NCI-H774 (cell line): ENCODE results near the gene SPN.
"Not testable (repeated sequence)": the region's sequence is repeated elsewhere in the genome, so short reads cannot be mapped to it uniquely, and the experiment has no call there.

Source experiments
- DNase-seq: peaks from one replicate; lab custom pipeline; 2025; lab: John Stamatoyannopoulos, UW

SPN gene

DNA sequence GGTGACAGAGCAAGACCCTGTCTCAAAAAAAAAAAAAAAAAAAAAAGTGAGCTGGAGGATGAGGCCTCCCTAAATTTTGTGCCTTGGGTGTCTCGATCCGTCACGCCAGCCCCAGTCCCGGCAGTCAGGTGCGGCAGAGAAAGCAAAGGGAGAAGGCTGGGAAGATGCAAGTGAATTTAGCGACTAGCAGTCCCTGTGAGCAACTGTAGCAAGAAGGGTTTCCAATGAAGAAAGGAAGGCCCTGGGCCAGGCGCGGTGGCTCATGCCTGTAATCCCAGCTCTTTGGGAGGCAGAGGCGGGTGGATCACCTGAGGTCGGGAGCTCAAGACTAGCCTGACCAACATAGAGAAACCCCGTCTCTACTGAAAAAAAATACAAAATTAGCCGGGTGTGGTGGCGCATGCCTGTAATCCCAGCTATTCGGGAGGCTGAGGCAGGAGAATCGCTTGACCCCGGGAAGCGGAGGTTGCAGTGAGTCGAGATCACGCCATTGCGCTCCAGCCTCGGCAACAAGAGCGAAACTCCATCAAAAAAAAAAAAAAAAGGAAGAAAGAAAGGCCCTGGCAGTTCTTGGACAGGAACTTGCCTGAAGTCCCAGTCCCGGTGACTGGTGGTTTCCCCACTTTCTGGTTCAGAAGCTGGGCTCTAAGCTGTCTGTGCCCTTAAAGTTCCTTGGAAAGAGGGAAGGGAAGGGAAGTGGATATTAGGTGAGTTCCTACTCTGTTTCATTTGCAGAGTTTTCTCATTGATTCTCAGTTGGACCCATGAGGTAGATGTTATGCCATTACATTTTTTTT lies 14.1 kb downstream of the SPN start:
- no peak for DNase-seq

GRCh38 chr16:29678691-29679267 lies 15.7 kb downstream of the SPN start, which contains the start of gene QPRT:
Gene QPRT, plus strand, starts transcription at chr16:29679180. Its CDS starts 18 bp downstream, at chr16:29679198.
- DNase-seq, result no peak

GRCh38 chr16:29680180-29680598 lies 17.1 kb downstream of the SPN start:
- DNase-seq, result no peak

DNA sequence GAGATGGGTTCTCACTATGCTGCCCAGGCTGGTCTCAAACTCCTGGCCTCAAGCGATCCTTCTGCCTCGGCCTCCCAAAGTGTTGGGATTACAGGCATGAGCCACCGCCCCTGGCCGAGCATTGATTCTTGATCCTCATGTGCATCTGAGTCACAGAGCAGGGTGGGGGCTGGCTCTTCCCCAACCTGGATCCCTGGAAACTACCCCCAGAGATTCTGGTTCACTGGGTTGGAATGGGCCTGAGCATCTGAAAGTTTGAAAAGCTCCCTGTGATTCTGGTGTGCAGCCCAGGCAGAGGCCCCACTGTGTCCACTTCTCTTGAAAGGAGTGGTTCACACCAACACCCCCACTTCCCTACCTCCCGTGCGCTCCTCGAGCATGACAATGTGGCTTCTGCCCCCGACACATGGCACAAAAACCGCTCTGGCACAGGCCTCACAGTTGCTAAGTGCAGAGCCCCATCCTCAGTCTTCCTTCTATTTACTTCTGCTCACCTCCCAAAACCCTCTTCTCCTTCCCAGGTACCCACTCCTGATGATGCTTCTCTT lies 20.6 kb downstream of the SPN start:
- DNase-seq, result no peak

DNA sequence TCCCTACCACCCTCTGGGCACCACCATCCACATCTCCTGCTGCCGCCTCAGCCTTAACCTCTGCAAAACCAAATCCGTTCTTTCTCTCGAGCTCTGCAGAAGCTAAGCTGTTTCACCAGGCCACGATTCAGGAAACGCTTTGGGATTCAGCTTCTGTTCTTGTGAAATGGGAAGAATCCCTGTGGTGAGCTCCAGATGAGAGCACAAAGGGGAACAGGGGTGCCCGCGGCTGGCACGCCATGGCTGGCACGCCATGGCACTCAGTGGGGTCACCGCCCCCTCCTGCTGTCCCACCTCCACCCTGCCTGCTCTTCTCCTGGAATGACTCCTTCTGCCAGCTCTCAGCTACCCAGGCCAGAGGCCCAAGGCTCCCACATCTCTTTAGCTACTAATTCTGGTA lies 21.6 kb downstream of the SPN start:
- DNase-seq, result no peak

DNA sequence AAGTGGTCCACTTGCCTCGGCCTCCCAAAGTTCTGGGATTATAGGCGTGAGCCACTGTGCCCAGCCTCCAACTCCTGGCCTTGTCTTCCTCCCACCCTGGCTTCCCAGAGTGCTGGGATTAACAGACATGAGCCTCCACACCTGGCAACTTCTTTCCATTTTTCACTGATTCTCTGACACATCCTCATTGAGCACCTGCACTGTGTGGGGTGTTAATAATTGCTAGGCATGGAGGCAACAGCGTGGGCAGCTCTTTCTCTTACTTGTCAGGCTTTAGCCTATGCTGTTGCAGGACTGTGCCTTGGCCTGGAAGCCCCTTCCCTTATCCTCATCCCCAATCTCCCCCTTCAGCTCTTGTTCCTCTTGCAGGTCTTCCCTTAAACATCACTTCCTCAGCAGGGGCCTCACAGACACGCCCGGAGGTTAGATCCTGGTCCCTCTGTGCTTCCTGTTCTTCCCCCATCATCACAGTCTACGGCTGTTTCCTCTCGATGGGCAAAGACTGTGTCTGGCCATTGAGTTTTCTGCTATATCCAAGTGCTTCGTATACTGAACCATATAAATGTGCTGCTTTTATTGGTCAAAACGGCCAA lies 23.8 kb downstream of the SPN start:
- no peak for DNase-seq

DNA sequence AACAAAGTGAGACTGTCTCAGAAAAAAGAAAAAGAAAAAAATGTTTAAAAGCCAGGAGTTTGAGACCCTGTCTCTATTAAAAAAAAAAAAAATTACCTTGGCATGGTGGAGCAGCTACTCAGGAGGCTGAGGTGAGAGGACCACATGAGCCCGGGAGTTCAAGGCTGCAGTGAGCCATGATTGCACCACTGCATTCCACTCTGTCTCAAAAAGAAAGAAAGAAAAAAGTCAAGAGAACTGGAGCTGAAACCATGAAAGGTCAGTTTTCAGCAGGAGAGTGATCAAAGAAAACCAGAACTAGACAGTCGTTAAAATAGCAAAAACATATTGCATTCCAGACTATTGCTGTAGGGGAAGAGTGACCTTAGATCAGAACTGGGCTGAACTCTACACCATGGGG lies 24.7 kb downstream of the SPN start:
- DNase-seq, result no peak

DNA sequence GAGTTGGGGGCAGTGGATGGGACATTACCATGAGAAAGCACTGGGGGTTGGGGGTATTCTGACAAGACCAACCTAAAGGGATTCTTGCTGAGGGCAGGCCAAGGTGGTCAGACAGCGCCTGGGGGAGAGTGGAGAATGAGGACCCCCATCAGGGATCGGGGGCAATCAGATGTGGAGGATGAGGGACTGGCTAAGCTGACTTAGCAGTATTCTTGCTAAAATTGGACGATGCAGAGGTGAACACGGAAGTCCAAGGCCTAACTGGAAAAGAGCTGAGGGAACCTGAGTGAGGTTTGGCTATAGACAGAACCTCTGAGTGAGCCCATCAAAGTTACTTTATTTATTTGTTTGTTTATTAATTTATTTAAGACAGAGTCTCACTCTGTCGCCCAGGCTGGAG lies 25.1 kb downstream of the SPN start:
- DNase-seq, result no peak

- DNase-seq, result not testable (repeated sequence)
Measured at GRCh38 chr16:29689490-29690351, 26.7 kb downstream of the SPN start.

- not testable (repeated sequence) for DNase-seq
Measured at GRCh38 chr16:29692606-29693005, 29.6 kb downstream of the SPN start.

DNA sequence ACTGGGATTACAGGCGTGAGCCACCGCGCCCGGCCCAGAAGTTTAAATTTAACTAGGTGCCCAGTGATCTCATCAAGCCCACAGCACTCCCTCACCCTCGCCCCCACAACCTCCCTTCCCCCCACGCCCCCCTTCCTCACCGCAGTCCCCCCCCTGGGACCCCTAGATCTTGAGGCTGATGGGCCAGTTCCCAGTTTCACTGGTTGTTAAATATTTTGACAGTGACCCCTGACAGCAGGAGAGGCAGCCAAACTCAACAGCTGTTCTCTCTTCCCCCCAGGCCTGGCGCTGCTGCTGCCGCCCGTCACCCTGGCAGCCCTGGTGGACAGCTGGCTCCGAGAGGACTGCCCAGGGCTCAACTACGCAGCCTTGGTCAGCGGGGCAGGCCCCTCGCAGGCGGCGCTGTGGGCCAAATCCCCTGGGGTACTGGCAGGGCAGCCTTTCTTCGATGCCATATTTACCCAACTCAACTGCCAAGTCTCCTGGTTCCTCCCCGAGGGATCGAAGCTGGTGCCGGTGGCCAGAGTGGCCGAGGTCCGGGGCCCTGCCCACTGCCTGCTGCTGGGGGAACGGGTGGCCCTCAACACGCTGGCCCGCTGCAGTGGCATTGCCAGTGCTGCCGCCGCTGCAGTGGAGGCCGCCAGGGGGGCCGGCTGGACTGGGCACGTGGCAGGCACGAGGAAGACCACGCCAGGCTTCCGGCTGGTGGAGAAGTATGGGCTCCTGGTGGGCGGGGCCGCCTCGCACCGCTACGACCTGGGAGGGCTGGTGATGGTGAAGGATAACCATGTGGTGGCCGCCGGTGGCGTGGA lies 31.5 kb downstream of the SPN start:
- DNase-seq, result no peak

- not testable (repeated sequence) for DNase-seq
Measured at GRCh38 chr16:29695675-29696074, 32.6 kb downstream of the SPN start.

DNA sequence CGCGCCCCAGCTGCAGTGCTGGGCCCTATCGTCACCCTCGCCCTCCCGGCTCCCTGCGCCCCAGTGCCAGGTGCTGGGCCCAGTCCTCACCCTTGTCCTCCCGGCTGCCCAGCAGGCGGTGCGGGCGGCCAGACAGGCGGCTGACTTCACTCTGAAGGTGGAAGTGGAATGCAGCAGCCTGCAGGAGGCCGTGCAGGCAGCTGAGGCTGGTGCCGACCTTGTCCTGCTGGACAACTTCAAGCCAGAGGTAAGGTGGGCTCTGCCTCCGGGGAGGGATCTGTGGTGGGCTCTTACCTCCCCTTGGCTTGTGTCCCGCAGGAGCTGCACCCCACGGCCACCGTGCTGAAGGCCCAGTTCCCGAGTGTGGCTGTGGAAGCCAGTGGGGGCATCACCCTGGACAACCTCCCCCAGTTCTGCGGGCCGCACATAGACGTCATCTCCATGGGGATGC lies 33.9 kb downstream of the SPN start:
- no peak for DNase-seq

- no peak for DNase-seq
Measured at GRCh38 chr16:29697391-29697790, 34.3 kb downstream of the SPN start.

GRCh38 chr16:29698042-29698441 lies 35.0 kb downstream of the SPN start:
- no peak for DNase-seq

DNA sequence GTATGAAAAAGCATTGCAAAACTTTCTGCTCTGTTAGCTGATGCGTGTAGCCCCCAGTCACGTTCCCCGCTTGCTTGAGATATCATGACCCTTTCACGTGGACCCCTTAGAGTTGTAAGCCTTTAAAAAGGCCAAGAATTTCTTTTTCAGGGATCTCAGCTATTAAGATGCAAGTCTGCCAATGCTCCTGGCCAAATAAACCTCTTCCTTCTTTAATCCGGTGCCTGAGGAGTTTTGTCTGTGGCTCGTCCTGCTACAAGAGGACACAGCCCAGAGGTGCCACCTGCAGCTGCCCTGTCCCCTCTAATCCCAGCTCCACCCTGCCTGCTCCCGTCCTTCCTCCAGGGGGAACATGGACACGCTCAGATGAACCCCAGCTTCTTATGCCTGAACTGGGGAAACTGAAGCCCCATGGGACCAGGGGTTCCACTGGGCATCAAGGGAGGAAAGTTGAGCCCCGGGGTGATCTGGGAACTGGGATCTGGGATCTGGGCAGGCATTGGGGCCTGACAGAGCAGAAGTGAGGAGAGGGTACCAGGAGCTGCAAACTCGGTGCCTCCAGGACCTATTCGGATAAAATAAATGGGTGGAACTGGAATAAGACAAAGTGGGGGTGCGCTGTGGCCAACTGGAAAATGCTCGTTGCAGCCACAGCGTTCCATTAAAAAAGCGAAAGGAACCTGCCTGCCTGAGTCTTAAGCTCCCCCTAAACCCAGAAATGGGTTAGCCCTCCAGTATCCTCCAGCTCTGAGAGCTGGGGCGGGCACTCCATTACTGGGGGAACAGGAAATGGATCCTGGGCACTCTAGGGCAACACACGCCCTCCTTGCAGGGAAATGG lies 35.7 kb downstream of the SPN start:
- DNase-seq, result no peak

- no peak for DNase-seq
Measured at GRCh38 chr16:29699324-29700219, 36.5 kb downstream of the SPN start.

DNA sequence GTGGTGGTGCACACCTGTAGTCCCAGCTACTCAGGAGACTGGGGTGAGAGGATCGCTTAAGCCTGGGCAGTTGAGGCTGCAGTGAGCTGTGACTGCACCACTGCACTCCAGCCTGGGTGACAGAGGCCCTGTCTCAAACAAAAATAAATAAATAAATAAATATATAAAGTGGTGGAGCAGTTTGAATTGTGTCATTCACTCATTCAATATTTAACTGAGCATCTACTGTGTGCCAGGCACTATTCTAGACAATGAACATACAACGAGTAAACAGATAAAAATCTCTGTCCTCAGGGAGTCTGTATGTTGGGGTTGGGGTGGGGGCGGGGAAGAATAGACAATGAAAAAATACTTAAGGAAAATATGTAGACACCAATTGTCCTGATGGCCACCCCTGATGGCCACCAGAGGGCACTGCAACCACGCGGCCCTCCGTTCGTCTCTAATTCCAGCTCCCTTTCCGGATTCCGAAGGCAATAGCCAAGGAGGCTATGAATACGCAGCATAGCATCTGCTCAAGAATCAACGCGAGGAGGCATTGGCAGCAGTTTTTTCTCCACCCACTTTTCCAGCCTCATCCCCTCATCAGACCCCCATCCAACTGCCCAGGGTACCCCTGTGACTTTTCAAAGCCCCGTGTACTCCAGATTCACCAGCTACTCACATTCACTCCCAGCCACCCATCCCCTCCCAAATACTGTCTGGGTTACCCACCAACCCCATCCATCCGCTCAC lies 37.4 kb downstream of the SPN start:
- peak; percentile 73 for DNase-seq

- no peak for DNase-seq
Measured at GRCh38 chr16:29701214-29701555, 38.1 kb downstream of the SPN start.
